Parathyroid adenoma (tissue), 2 donors: ENCODE results near the gene SIK3.

Experiments
- H2AFZ ChIP-seq: fragments of 300-600 bp; sonication (generic); one replicate; pipeline ENCODE4 v1.7.0; 2017; ENCODE audit warnings: antibody characterized with exemption, mild to moderate bottlenecking
- H3K27ac ChIP-seq: fragments of 300-600 bp; sonication (generic); one replicate; pipeline ENCODE4 v1.7.0; 2017
- H3K27me3 ChIP-seq: fragments of 300-600 bp; sonication (generic); one replicate; pipeline ENCODE4 v1.7.0; 2017; ENCODE audit warnings: low read length; ENCODE audit not compliant: control insufficient read depth, insufficient read depth
- H3K36me3 ChIP-seq: fragments of 300-600 bp; sonication (generic); one replicate; pipeline ENCODE4 v1.7.0; 2017; ENCODE audit warnings: low read length; ENCODE audit not compliant: control insufficient read depth, insufficient read depth
- H3K4me1 ChIP-seq: fragments of 300-600 bp; sonication (generic); one replicate; pipeline ENCODE4 v1.7.0; 2017; ENCODE audit warnings: control low read depth
- H3K4me2 ChIP-seq: fragments of 300-600 bp; sonication (generic); one replicate; pipeline ENCODE4 v1.7.0; 2017; ENCODE audit warnings: low read length
- H3K4me3 ChIP-seq: fragments of 300-600 bp; sonication (generic); one replicate; pipeline ENCODE4 v1.7.0; 2017; ENCODE audit warnings: low read depth, low read length
- H3K79me2 ChIP-seq: fragments of 300-600 bp; sonication (generic); one replicate; pipeline ENCODE4 v1.7.0; 2017; ENCODE audit warnings: control low read depth
- H3K9ac ChIP-seq: fragments of 300-600 bp; sonication (generic); one replicate; pipeline ENCODE4 v1.7.0; 2017; ENCODE audit warnings: mild to moderate bottlenecking
- H3K9me3 ChIP-seq: fragments of 300-600 bp; sonication (generic); one replicate; pipeline ENCODE4 v1.7.0; 2017; ENCODE audit warnings: low read length; ENCODE audit not compliant: control insufficient read depth
- CTCF ChIP-seq: fragments of 300-600 bp; sonication (generic); IDR thresholded peaks from one replicate; pipeline ENCODE4 v1.7.0; 2017; ENCODE audit warnings: antibody characterized with exemption, mild to moderate bottlenecking
- donor health status: primary hyperparathyroidism.

The SIK3 gene

GRCh38 chr11:116946414-116946813 is 151.8 kb downstream of the SIK3 start:
- Histone ChIP-seq H3K36me3 (no peaks in the 10 kb centered on the region), H3K4me1 (no peaks in the 10 kb centered on the region), H3K4me2 (no peak overlapping the region), H3K79me2 (no peaks in the 10 kb centered on the region), H2AFZ (no peak overlapping the region), H3K9ac (no peak overlapping the region), H3K4me3 (no peak overlapping the region), H3K27ac (no peak overlapping the region), H3K27me3 (no peaks in the 10 kb centered on the region), H3K9me3 (no peaks in the 10 kb centered on the region)
- TF ChIP-seq CTCF, result no peak

DNA sequence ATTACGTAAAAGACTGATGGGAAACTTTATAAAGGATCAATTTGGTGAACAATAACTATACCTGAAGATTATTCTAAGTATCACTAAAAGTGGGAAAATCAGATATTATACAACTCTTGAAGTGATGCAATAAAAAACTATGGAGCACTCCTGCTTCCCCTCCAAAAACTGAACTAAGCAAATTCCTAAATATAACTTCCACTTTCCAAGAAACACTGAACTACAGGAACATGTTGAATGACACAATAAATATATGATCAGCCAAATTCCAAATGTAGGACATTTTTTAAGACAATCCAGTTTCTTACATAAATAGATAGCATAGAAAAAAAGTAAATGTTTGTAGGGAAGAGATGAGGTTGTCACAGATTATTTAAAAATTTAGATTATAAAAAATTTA is 158.7 kb downstream of the SIK3 start:
- H3K27ac ChIP-seq, result no peak overlapping the region
- no peak overlapping the region for H3K9ac ChIP-seq
- H3K27me3 ChIP-seq, result no peaks in the 10 kb centered on the region
- H3K4me2 ChIP-seq, result no peak overlapping the region
- TF ChIP-seq CTCF, result no peak
- no peaks in the 10 kb centered on the region for H3K36me3 ChIP-seq
- no peaks in the 10 kb centered on the region for H3K4me1 ChIP-seq
- H3K79me2 ChIP-seq, result no peaks in the 10 kb centered on the region
- no peak overlapping the region for H2AFZ ChIP-seq
- H3K9me3 ChIP-seq, result no peaks in the 10 kb centered on the region
- no peak overlapping the region for H3K4me3 ChIP-seq

DNA sequence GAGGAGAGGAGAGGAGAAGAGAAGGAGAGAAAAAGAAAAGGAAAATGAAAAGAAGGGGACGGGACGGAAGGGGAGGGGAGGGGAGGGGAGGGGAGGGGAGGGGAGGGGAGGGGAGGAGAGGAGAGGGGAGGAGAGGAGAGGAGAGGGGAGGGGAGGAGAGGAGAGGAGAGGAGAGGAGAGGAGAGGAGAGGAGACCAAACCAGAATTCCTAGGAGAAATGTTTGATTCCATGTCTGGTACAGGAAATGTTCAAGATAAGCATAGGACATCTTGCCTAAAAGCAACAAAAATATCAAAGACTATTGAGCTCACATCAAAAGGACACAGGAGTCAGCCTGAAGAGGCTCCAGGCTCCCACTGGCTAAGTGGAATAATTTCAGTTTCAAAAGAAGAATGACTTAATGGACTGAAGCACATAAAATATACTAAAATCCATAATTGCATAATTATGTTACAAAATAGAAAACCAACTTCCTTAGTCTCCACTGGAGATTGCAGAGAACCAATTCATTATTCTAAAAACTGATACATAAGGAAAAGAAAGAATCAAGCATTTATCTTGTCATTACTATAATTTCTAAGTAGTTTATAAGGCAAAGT is 159.7 kb downstream of the SIK3 start:
- no peaks in the 10 kb centered on the region for H3K4me1 ChIP-seq
- no peaks in the 10 kb centered on the region for H3K9me3 ChIP-seq
- no peak overlapping the region for H3K4me2 ChIP-seq
- no peaks in the 10 kb centered on the region for H3K27me3 ChIP-seq
- H3K36me3 ChIP-seq, result no peaks in the 10 kb centered on the region
- no peak overlapping the region for H2AFZ ChIP-seq
- no peak overlapping the region for H3K4me3 ChIP-seq
- H3K79me2 ChIP-seq, result no peaks in the 10 kb centered on the region
- no peak overlapping the region for H3K27ac ChIP-seq
- no peak overlapping the region for H3K9ac ChIP-seq
- no peak for TF ChIP-seq CTCF

DNA sequence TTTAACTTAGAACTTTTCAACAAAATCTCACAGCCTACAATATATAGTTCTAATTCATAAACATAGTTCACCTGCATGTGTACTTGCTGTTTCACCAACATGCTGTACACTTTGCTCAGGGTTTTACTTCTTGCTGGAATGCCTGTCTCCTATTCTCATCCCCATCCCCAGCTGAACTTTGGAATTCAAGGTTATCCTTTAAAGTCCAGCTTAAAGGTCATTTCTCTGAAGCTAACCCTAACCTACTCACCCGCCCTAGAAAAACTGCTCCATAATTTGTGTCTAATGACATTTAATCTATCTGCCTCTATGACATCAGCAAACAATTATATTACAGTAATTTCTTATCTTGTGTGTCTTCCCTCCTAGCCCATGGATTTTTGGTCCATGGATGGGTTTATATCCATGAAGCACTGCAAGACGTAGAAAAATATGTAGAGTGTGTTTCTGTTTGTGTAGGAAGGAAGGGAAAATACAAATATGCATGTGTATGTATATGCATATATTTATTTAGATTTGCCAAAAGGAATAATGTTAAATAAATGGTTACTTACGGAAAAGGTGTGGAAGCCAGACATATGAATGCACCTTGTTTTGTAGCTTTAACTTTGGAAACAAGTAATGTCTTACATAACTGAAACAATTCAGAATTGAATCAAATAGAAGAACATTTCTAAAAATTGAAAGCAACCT is 161.3 kb downstream of the SIK3 start:
- Histone ChIP-seq H3K9ac (no peak overlapping the region), H2AFZ (no peak overlapping the region), H3K4me3 (no peak overlapping the region), H3K79me2 (no peaks in the 10 kb centered on the region), H3K4me1 (no peaks in the 10 kb centered on the region), H3K4me2 (no peak overlapping the region), H3K36me3 (no peaks in the 10 kb centered on the region), H3K27ac (no peak overlapping the region), H3K9me3 (no peaks in the 10 kb centered on the region), H3K27me3 (no peaks in the 10 kb centered on the region)
- no peak for TF ChIP-seq CTCF

- no peak overlapping the region for H2AFZ ChIP-seq
- H3K36me3 ChIP-seq, result no peaks in the 10 kb centered on the region
- H3K9ac ChIP-seq, result no peak overlapping the region
- no peaks in the 10 kb centered on the region for H3K27me3 ChIP-seq
- H3K79me2 ChIP-seq, result no peaks in the 10 kb centered on the region
- no peaks in the 10 kb centered on the region for H3K4me1 ChIP-seq
- no peak for TF ChIP-seq CTCF
- no peaks in the 10 kb centered on the region for H3K9me3 ChIP-seq
- no peak overlapping the region for H3K27ac ChIP-seq
- H3K4me2 ChIP-seq, result no peak overlapping the region
- no peak overlapping the region for H3K4me3 ChIP-seq
These were observed 162.7 kb downstream of the SIK3 start for GRCh38 chr11:116935514-116935913.
